Measurements from ENCODE around the gene ZNF19. TPM values are rescaled to one million over a fixed set of nuclear protein-coding genes. Genes with fewer than 3 reads are reported as not detected.

Gene ZNF19
- total and polyA plus RNA-seq, 2 donors (not counting 1 experiment from before 2014, with no cell fraction given) = 1.8 to 3.3 TPM

DNA sequence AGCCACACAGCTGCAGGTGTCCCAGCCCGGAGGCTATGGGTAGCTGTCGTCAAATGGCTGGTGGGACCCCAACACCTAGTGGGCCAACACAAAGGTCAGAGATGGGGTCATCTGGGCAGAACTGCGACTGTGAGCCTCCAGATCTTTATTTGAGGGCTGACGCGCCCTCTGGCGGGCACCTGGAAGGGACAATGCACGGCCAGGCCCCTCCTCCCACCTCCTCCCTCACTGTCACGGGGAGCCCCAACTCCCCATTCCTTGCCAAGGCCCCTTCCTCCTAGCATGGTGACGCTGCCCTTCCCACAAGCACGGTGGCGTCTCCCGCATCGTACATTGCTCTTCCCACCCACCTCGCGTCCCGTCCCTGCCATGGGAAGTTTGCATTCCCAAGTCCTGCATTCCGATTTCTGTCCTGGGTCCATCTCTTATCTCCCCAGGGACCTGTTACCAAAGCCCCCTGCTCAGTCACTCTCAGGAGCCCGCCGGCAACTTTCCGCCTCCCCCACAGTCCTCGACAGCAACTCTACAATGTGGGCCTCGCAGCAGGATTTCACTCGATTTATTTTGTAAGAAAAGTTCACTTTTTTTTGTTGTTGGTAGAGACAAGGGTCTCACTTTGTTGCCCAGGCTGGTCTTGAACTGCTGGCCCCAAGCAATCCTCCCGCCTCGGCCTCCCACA lies 48.3 kb downstream of the ZNF19 start:
- H3K36me3 ChIP-seq (ENCODE audit: control insufficient read depth, insufficient read depth, low read length) = no peaks in the 10 kb centered on the region
- H3K27ac ChIP-seq (ENCODE audit: insufficient read depth, low read length) = no peak overlapping the region
- no peak overlapping the region for H3K4me2 ChIP-seq (ENCODE audit: extremely low read depth, insufficient read depth, low read length)
- no peaks in the 10 kb centered on the region for H3K79me2 ChIP-seq (ENCODE audit: control insufficient read depth, insufficient read depth, low read length)
- no peak overlapping the region for H3K9ac ChIP-seq (ENCODE audit: insufficient read depth, low read length)
- no peak for DNase-seq (ENCODE audit: low read depth in 2 of 2)
- no peaks in the 10 kb centered on the region for H3K27me3 ChIP-seq (ENCODE audit: control insufficient read depth, insufficient read depth, low read length)
- H3K9me3 ChIP-seq (ENCODE audit: control insufficient read depth, insufficient read depth, low read depth, low read length) = no peaks in the 10 kb centered on the region
- no peaks in the 10 kb centered on the region for H4K20me1 ChIP-seq (ENCODE audit: control insufficient read depth, extremely low read depth, insufficient read depth, low read length)
- no peaks in the 10 kb centered on the region for H3K4me1 ChIP-seq (ENCODE audit: control insufficient read depth, extremely low read depth, insufficient read depth, low read length)
- no peak overlapping the region for H2AFZ ChIP-seq (ENCODE audit: low read length)
- TF ChIP-seq, protein P1, sequence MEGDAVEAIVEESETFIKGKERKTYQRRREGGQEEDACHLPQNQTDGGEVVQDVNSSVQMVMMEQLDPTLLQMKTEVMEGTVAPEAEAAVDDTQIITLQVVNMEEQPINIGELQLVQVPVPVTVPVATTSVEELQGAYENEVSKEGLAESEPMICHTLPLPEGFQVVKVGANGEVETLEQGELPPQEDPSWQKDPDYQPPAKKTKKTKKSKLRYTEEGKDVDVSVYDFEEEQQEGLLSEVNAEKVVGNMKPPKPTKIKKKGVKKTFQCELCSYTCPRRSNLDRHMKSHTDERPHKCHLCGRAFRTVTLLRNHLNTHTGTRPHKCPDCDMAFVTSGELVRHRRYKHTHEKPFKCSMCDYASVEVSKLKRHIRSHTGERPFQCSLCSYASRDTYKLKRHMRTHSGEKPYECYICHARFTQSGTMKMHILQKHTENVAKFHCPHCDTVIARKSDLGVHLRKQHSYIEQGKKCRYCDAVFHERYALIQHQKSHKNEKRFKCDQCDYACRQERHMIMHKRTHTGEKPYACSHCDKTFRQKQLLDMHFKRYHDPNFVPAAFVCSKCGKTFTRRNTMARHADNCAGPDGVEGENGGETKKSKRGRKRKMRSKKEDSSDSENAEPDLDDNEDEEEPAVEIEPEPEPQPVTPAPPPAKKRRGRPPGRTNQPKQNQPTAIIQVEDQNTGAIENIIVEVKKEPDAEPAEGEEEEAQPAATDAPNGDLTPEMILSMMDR (conservative IDR thresholded peaks at IDR 0.05 in 1 of 2, IDR thresholded peaks at IDR 0.05 in 1 of 2; ENCODE audit: low read depth in 1 of 2, low read length in 2 of 2) = no peak
- no peak for TF ChIP-seq EZH2 (IDR thresholded peaks at IDR 0.05; ENCODE audit: low read length, missing control alignments)
- no peak overlapping the region for H3K4me3 ChIP-seq (replicated peaks in 1 of 4; ENCODE audit: control extremely low read depth in 1 of 4, insufficient read depth in 1 of 4, low read depth in 3 of 4, low read length in 4 of 4)

DNA sequence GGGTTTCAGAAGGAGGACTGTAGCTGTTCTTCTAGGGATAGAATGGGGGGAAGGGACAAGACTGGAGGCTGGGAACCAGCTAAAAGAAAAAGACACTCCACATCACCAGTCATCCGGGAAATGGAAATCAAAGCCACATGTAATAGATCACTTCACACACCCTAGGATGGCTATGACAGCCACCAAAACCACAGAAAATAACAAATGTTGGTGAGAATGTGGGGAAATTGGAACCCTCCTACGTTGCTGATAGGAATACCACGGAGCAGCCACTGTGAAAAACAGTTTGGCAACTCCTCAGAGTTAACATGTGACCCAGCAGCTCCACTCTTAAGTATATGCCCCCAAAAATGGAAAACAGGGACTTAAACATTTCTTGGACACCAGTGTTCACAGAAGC lies 49.6 kb downstream of the ZNF19 start:
- H3K4me1 ChIP-seq (ENCODE audit: control insufficient read depth, extremely low read depth, insufficient read depth, low read length) = no peaks in the 10 kb centered on the region
- no peak overlapping the region for H3K4me3 ChIP-seq (replicated peaks in 1 of 4; ENCODE audit: control extremely low read depth in 1 of 4, insufficient read depth in 1 of 4, low read depth in 3 of 4, low read length in 4 of 4)
- H3K9ac ChIP-seq (ENCODE audit: insufficient read depth, low read length) = no peak overlapping the region
- DNase-seq (ENCODE audit: low read depth in 2 of 2) = peak in 1 of 2 donors; percentile 27
- H3K4me2 ChIP-seq (ENCODE audit: extremely low read depth, insufficient read depth, low read length) = no peak overlapping the region
- TF ChIP-seq, protein P1 (conservative IDR thresholded peaks at IDR 0.05 in 1 of 2, IDR thresholded peaks at IDR 0.05 in 1 of 2; ENCODE audit: low read depth in 1 of 2, low read length in 2 of 2) = no peak
- TF ChIP-seq EZH2 (IDR thresholded peaks at IDR 0.05; ENCODE audit: low read length, missing control alignments) = no peak
- no peaks in the 10 kb centered on the region for H4K20me1 ChIP-seq (ENCODE audit: control insufficient read depth, extremely low read depth, insufficient read depth, low read length)
- no peaks in the 10 kb centered on the region for H3K9me3 ChIP-seq (ENCODE audit: control insufficient read depth, insufficient read depth, low read depth, low read length)
- H3K79me2 ChIP-seq (ENCODE audit: control insufficient read depth, insufficient read depth, low read length) = no peaks in the 10 kb centered on the region
- H2AFZ ChIP-seq (ENCODE audit: low read length) = no peak overlapping the region
- no peak overlapping the region for H3K27ac ChIP-seq (ENCODE audit: insufficient read depth, low read length)
- no peaks in the 10 kb centered on the region for H3K36me3 ChIP-seq (ENCODE audit: control insufficient read depth, insufficient read depth, low read length)
- no peaks in the 10 kb centered on the region for H3K27me3 ChIP-seq (ENCODE audit: control insufficient read depth, insufficient read depth, low read length)

DNA sequence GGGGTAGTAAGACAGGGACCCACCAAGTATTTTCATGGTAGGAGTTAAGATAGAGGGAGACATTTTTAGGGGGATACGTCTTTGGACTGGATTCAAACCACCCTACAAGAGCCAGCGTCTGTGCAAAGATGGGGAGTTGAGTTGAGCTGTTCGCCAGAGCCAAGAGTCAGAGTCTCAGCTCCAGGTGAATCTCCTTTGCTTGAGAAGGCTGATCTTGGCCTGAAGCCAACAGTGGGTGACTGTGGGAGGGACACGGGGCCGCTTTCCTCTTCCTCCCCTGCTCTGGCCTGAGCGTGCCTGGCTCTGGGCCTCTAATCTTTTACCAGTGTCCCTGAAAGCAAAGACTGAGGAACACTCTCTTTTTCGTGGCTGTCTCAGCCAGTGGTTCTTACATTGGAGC lies 52.7 kb downstream of the ZNF19 start:
- no peaks in the 10 kb centered on the region for H4K20me1 ChIP-seq (ENCODE audit: control insufficient read depth, extremely low read depth, insufficient read depth, low read length)
- H3K4me3 ChIP-seq (replicated peaks in 1 of 4; ENCODE audit: control extremely low read depth in 1 of 4, insufficient read depth in 1 of 4, low read depth in 3 of 4, low read length in 4 of 4) = no peak overlapping the region
- no peaks in the 10 kb centered on the region for H3K79me2 ChIP-seq (ENCODE audit: control insufficient read depth, insufficient read depth, low read length)
- no peak overlapping the region for H3K4me2 ChIP-seq (ENCODE audit: extremely low read depth, insufficient read depth, low read length)
- no peaks in the 10 kb centered on the region for H3K4me1 ChIP-seq (ENCODE audit: control insufficient read depth, extremely low read depth, insufficient read depth, low read length)
- no peak for DNase-seq (ENCODE audit: low read depth in 2 of 2)
- no peak overlapping the region for H3K9ac ChIP-seq (ENCODE audit: insufficient read depth, low read length)
- TF ChIP-seq, protein P1 (conservative IDR thresholded peaks at IDR 0.05 in 1 of 2, IDR thresholded peaks at IDR 0.05 in 1 of 2; ENCODE audit: low read depth in 1 of 2, low read length in 2 of 2) = no peak
- TF ChIP-seq EZH2 (IDR thresholded peaks at IDR 0.05; ENCODE audit: low read length, missing control alignments) = no peak
- no peak overlapping the region for H2AFZ ChIP-seq (ENCODE audit: low read length)
- no peaks in the 10 kb centered on the region for H3K9me3 ChIP-seq (ENCODE audit: control insufficient read depth, insufficient read depth, low read depth, low read length)
- no peak overlapping the region for H3K27ac ChIP-seq (ENCODE audit: insufficient read depth, low read length)
- no peaks in the 10 kb centered on the region for H3K36me3 ChIP-seq (ENCODE audit: control insufficient read depth, insufficient read depth, low read length)
- H3K27me3 ChIP-seq (ENCODE audit: control insufficient read depth, insufficient read depth, low read length) = no peaks in the 10 kb centered on the region
